AG08396 (cell line): ENCODE data around the gene MLST8.

Source experiments
- DNase-seq: peaks from one replicate; pipeline ENCODE4 v3.0.0; 2012; ENCODE audit warnings: low spot score, mixed read lengths

MLST8 gene

GRCh38 chr16:2173916-2174315 lies 31.3 kb upstream of the MLST8 start:
- DNase-seq = no peak

GRCh38 chr16:2174396-2175131 lies 30.7 kb upstream of the MLST8 start:
- no peak for DNase-seq

DNA sequence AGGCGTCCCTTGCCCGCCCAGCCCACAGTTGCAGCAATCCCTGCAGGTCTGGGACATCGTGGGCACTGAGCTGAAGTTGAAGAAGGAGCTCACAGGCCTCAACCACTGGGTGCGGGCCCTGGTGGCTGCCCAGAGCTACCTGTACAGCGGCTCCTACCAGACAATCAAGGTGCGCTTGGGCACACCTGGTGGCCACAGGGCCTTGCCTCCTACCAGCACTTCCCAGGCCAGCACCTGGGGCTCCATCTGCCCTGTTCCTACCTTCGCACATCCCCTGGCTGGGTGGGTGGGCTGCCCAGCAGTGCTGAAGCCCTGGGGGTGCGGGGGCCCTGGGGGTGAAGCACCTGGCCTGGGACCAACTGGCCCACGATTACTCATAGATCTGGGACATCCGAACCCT lies 29.8 kb upstream of the MLST8 start:
- no peak for DNase-seq

DNA sequence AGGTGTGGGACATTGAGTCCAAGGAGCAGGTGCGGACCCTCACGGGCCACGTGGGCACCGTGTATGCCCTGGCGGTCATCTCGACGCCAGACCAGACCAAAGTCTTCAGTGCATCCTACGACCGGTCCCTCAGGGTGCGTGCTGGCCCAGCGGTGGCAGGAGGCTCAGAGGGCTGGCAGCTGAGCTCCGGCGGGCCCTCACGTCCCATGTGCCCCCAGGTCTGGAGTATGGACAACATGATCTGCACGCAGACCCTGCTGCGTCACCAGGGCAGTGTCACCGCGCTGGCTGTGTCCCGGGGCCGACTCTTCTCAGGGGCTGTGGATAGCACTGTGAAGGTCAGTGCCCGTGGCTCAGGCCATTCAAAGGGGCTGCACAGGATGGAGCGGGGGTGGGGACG lies 29.2 kb upstream of the MLST8 start:
- no peak for DNase-seq

DNA sequence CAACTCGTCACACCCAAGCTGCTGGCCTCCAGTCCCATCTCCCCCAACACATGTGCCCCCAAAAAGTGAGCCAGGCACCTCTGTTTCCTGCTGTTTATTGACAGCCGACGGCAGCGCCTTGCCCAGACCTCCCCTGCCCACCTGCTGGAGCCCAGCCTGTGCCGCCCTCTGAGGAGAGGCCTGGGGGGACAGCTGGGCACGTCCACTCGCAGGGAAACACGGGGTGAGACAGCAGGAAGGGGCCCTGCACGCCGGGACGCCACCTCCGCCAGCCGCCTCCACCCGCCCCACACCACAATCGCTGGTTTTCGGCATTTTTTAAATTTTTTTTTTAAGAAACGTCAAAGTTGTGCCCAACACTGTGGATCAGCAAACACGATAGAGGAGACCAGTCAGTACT lies 28.2 kb upstream of the MLST8 start:
- no peak for DNase-seq

- no peak for DNase-seq
Observed at GRCh38 chr16:2177561-2177960, 27.7 kb upstream of the MLST8 start.

DNA sequence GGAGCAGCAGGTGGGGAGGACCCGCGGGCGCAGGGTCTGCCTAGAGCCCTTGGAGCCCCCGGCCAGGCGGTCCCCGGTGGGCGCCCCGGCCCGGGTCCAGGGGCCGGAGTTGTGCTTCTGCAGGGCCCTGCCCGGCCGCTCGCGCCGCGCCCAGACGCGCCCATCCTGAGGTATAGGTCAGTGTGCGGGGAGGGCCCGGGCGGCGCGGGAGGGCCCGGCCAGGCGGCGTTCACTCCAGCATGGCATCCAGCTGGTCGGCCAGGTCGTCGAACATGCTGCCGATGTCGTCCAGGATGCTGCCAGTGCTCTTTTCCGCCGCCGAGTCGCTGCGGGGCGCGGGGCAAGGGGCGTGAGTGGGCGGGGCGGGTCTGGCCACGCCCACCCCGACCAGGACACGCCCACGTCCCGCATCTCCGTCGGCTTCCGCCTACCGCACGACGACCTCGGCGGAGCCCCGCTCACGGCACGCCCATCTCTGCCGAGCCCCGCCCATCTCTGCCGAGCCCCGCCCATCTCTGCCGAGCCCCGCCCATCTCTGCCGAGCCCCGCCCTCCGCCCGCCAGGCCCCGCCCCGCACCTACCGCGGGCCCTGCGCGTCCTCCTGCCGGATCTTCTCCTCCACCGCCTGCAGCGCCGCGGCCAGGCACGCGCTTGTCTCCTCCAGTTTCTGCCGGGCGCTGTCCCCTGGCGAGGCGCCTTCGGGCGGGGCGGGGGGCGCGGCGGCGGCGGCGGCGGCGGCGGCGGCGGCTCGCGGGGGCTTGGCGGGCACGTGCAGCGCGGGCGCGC lies 26.7 kb upstream of the MLST8 start:
- no peak for DNase-seq

GRCh38 chr16:2179107-2179501 lies 26.1 kb upstream of the MLST8 start:
- DNase-seq = no peak

GRCh38 chr16:2179576-2179975 lies 25.7 kb upstream of the MLST8 start:
- DNase-seq = no peak

DNA sequence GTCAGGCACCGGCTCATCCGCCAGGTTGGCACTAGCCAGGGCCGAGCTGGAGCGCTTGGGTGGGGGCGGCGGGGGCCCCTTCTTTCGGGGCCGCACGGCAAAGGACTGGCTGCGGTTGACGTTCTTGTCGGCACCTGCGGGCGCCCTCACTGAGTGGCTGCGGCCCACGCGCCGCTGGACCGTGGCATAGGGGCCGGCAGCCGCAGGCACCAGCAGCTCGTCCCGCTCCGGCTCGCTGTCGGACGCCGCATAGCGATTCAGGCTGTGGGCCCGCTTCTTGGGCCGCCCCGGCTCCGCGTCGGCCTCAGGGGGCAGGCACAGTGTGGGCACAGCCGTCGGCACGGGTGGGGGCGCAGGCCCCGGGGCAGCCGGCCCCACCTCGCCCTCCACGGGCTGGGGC lies 24.8 kb upstream of the MLST8 start:
- DNase-seq = no peak

- DNase-seq = no peak
Observed at GRCh38 chr16:2180962-2181923, 24.0 kb upstream of the MLST8 start.

DNA sequence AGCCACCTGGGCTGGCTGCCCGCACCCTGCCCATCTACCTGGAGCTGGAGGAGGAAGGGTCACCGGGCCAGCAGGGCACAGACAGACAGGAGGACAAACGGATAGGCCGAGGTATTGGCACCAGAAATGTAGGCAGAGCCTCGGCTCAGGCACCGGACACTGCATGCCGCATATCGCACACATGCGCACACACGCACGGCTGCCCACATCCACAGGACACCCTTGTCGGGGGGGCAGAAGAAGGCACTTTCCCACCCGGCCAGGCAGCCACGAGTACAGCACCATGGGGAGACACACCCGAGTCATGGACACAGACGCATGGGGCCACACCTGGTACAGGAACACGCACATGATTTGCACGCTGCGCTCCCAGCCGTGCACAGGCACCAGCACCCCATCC lies 23.3 kb upstream of the MLST8 start:
- DNase-seq = no peak

DNA sequence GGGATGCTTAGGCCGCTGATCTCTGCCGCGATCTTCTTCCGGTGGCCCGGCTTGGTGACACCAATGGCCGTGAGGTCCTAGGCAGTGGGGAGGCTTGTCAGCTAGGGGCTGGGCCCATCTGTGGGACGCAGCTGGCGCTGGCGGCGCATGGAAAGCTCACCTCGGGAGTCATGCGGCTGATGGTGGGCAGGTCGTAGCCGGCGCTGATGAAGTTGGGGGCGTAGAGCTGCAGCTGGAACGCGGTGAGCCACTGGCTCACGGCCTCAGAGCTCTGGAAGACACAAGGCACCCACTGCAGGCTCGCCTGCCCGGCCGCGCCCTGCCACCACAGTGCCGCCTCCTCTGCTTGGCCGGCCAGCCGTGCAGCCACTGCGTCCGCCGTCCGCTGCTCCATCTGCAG lies 21.6 kb upstream of the MLST8 start:
- DNase-seq = no peak

- DNase-seq = no peak
Observed at GRCh38 chr16:2184346-2184745, 20.9 kb upstream of the MLST8 start.

DNA sequence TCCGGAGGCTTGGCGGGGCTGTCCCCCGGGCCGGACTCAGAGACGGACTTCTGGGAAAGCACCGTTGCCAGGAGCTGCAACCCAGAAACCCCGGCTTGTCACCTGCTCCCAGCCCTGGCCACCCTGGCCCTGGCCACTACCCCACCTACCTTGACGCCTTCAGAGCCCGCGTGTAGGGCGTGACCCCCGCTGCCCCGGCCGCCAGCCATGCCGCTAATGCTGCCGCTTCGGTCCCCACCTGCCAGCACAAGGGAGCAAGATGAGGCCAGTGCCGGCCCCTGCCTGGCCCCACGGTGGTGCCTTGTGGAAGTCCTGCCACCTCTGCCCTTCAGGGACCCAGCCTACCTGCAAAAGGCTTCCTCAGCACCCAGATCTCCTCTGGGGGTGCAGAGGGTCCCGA lies 20.3 kb upstream of the MLST8 start:
- no peak for DNase-seq

GRCh38 chr16:2186064-2186463 lies 19.2 kb upstream of the MLST8 start:
- no peak for DNase-seq

GRCh38 chr16:2186505-2186904 lies 18.7 kb upstream of the MLST8 start:
- DNase-seq = no peak

DNA sequence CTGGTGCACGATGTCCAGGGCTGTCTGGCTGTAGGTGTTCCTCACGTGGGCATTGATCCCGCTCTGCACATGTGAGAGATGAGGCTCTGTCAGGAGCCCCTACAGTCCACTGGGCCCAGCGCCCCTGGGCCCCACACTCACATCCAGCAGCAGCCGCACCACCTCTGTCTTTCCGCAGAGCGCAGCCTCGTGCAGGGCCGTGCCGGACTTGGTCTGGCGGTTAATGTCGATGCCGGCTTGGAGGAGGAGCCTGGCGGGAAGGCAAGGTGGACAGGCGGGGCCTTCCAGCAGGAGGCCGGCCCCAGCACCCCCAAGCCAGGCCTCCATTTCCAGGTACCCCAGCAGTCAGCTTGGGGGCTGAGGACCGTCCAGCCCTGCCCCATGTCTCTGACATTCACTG lies 18.0 kb upstream of the MLST8 start:
- DNase-seq = no peak

- no peak for DNase-seq
Observed at GRCh38 chr16:2188395-2188794, 16.9 kb upstream of the MLST8 start.

DNA sequence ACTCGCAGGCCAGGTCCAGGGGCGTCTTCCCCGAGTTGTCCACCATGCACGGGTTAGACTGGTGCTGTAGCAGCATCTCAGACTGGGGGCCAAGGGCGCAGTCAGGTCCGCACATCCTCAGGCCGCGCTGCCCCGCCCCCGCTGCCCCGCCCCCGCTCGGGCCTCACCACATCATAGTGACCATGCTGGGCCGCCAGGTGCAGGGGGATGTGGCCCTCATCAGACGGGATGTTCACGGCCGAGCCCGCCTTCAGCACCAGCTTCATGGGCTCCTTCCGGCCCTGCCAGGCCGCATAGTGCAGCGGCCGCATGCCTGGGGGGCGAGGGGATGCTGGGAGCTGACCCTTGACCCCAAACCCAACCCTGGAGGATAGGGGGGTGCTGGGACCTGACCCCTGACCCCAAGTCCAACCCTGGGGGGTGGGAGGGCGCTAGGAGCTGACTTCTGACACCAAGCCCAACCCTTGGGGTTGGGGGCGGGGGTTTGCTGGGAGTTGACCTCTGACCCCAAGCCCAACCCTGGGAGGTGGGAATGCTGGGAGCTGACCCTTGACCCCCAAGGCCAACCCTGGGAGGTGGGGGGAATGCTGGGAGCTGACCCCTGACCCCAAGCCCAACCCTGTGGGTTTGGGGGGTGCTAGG lies 15.9 kb upstream of the MLST8 start:
- no peak for DNase-seq

DNA sequence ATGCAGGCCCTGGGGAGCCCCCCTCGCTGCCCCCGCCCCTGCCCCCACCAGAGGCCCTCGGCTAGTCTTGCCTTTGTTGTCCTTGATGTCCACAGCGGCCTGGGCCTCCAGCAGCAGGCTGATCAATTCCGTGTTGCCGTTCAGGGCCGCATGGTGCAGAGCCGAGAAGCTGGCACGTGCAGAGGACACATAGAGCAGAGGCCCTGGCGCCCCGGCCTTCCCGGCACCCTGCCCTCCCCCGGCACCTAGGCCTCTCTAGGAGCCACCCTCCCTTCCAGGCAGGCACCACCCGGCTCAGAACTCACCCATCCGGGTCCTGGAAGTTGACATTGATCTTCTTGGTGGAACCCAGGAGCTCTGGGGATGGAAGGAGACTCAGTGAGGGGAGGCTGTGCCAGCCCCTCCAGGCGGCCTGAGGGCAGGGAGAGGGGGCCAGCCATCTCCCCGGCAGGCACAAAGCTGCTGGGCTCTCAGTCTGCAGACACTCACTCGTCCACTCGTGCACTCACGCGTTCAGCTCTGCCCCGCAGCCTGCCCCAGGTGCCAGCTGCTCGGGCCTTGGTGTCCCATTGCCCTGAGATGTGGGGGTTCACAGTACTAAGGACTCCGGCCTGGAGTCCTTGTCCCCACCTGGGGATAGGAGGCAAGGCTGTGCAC lies 15.1 kb upstream of the MLST8 start:
- DNase-seq = no peak
